Measurements from ENCODE around the gene CCDC43. TPM values are rescaled to one million over a fixed set of nuclear protein-coding genes. Genes with fewer than 3 reads are reported as not detected.

CCDC43 gene
- total RNA-seq, 1 donor from 2014 or later: 32.8 TPM

DNA sequence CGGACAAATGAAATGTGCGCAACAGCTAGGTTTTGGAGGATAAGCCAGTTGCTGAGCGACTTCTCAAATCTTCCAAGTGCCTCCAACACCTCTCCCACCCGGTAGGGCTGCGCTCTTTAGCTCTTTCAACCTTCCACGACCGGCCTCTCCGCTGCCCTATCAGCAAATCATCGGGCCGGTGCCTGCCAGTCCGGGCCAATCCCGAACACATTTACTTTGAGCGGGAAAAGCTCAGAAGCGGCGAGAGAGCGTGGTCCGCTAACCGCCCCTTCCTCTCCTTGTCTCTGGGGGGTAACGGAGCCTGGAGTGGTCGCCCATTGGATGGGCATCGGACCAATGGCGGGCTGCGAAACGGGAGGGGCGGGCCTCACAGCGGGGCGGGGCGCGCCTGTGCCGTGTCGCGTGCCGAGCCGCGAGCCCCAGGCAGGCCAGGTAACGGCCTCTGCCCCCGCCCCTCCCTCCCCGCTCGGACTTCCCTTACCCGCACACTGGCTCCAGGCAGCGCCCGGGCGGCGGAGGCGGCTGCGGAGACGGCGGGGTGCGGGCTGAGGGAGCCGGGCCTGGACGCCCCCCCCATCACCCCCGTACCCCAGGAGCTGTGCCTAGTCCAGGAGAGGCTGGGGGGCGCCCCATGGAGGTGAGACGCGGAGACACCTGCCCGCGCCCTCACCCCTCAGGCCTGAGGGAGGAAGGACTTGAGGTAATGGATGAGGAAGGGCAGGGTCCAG lies 33.4 kb downstream of the CCDC43 start, which contains the start of gene MEIOC:
Gene MEIOC, plus strand, starts transcription at position 486 of the 728 bp plus-strand sequence. Its CDS starts 146 bp downstream, at position 632.
- Mint-ChIP-seq H3K4me1 (peaks cover 9% of the 10 kb centered on the region), H3K36me3 (ENCODE audit: low read depth) (peaks cover 6% of the 10 kb centered on the region), H3K27me3 (ENCODE audit: low read depth) (peaks cover 53% of the 10 kb centered on the region), H3K27ac (ENCODE audit: unreplicated experiment) (no peak within 1 kb of the TSS), H3K9me3 (peaks cover 5% of the 10 kb centered on the region), H3K4me3 (peak within 1 kb of the TSS; percentile 74)
- TF ChIP-seq, protein P1, sequence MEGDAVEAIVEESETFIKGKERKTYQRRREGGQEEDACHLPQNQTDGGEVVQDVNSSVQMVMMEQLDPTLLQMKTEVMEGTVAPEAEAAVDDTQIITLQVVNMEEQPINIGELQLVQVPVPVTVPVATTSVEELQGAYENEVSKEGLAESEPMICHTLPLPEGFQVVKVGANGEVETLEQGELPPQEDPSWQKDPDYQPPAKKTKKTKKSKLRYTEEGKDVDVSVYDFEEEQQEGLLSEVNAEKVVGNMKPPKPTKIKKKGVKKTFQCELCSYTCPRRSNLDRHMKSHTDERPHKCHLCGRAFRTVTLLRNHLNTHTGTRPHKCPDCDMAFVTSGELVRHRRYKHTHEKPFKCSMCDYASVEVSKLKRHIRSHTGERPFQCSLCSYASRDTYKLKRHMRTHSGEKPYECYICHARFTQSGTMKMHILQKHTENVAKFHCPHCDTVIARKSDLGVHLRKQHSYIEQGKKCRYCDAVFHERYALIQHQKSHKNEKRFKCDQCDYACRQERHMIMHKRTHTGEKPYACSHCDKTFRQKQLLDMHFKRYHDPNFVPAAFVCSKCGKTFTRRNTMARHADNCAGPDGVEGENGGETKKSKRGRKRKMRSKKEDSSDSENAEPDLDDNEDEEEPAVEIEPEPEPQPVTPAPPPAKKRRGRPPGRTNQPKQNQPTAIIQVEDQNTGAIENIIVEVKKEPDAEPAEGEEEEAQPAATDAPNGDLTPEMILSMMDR (conservative IDR thresholded peaks at IDR 0.05): no peak
- peak; percentile 33 for DNase-seq (ENCODE audit: low read depth, low spot score)

DNA sequence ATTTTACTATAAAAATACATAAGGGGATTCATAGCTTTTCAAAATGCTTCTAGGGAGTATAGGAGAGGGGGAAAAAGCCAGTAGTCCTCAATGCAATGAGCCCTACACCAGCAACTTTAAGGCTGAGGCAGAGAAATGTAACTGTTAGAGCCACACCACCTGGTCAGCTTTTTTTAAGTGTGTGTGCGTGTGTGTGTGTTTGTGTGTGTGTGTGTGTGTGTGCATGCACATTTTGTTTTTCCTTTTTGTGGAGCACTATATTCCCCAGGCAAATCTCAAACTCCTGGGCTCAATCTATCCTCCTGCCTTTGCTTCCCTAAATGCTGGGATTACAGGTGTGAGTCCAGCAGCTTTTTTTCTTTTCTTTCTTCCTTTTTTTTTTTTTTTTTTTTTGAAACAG lies 35.6 kb downstream of the CCDC43 start:
- H3K9me3 Mint-ChIP-seq: peaks cover 5% of the 10 kb centered on the region
- peaks cover 68% of the 10 kb centered on the region for H3K27me3 Mint-ChIP-seq (ENCODE audit: low read depth)

DNA sequence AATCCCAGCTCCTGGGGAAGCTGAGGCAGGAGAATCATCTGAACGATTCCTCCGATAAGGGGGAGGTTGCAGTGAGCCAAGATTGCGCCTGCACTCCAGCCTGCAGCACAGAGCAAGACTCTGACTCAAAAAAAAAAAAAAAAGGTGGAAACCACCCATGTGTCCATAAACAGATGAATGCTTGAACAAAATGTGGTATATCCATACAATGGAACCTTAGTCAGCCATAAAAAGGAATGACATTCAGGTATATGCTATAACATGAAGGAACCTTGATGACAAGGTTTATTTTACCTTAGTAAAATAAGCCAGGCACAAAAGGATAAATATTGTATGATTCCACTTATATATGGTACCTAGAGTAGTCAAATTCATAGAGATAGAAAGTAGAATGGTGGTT lies 36.2 kb downstream of the CCDC43 start:
- H3K27ac Mint-ChIP-seq (ENCODE audit: unreplicated experiment): no peak overlapping the region
- H3K4me3 Mint-ChIP-seq: no peak overlapping the region
- peaks cover 6% of the 10 kb centered on the region for H3K36me3 Mint-ChIP-seq (ENCODE audit: low read depth)
- DNase-seq (ENCODE audit: low read depth, low spot score): no peak
- TF ChIP-seq, protein P1 (conservative IDR thresholded peaks at IDR 0.05): no peak
- peaks cover 68% of the 10 kb centered on the region for H3K27me3 Mint-ChIP-seq (ENCODE audit: low read depth)
- peaks cover 9% of the 10 kb centered on the region for H3K4me1 Mint-ChIP-seq
- H3K9me3 Mint-ChIP-seq: peaks cover 5% of the 10 kb centered on the region

More for the DNA sequence above, 35.6 kb downstream of the CCDC43 start:
- H3K4me1 Mint-ChIP-seq: peaks cover 9% of the 10 kb centered on the region
- H3K4me3 Mint-ChIP-seq: no peak overlapping the region
- H3K36me3 Mint-ChIP-seq (ENCODE audit: low read depth): peaks cover 6% of the 10 kb centered on the region
- no peak for DNase-seq (ENCODE audit: low read depth, low spot score)
- TF ChIP-seq, protein P1 (conservative IDR thresholded peaks at IDR 0.05): no peak
- no peak overlapping the region for H3K27ac Mint-ChIP-seq (ENCODE audit: unreplicated experiment)

DNA sequence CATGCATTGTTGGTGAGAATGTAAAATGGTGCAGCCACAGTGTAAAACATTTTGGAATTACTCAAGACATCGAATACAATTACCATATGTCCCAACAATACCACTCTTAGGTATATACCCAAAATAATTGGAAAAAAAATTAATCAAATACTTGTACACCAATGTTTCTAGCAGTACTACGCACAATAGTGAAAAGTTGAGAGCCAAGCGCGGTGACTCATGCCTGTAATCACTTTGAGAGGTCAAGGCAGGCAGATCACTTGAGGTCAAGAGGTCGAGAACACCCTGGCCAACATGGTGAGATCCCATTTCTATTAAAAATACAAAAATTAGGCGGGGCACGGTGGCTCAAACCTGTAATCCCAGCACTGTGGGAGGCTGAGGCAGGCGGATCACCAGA lies 36.8 kb downstream of the CCDC43 start:
- no peak for DNase-seq (ENCODE audit: low read depth, low spot score)
- Mint-ChIP-seq H3K4me3 (no peak overlapping the region), H3K27me3 (ENCODE audit: low read depth) (peaks cover 66% of the 10 kb centered on the region)

DNA sequence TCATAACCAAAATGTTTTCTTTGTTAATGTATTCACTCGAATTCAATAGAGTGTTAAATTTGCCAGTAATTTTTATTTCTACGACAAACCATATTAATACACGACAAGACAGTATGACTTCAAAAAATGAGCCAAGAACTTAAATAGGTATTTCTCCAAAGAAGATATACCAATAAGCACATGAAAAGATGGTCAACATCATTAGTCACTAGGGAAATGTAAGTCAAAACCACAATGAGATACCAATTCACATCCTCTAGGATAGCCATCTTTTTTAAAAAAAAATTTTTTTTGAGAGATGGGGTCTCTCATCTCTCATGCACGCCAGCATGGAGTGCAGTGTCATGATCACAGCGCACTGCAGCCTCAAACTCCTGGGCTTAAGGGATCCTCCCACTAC lies 38.3 kb downstream of the CCDC43 start:
- H3K4me1 Mint-ChIP-seq: peaks cover 5% of the 10 kb centered on the region
- H3K36me3 Mint-ChIP-seq (ENCODE audit: low read depth): peaks cover 4% of the 10 kb centered on the region
- no peak overlapping the region for H3K4me3 Mint-ChIP-seq
- no peak for DNase-seq (ENCODE audit: low read depth, low spot score)
- H3K27me3 Mint-ChIP-seq (ENCODE audit: low read depth): peaks cover 55% of the 10 kb centered on the region
- TF ChIP-seq, protein P1 (conservative IDR thresholded peaks at IDR 0.05): no peak
- H3K9me3 Mint-ChIP-seq: peaks cover 5% of the 10 kb centered on the region
- no peak overlapping the region for H3K27ac Mint-ChIP-seq (ENCODE audit: unreplicated experiment)

More for the DNA sequence above, 36.8 kb downstream of the CCDC43 start:
- TF ChIP-seq, protein P1 (conservative IDR thresholded peaks at IDR 0.05): no peak
- peaks cover 5% of the 10 kb centered on the region for H3K9me3 Mint-ChIP-seq
- peaks cover 6% of the 10 kb centered on the region for H3K36me3 Mint-ChIP-seq (ENCODE audit: low read depth)
- H3K4me1 Mint-ChIP-seq: peaks cover 9% of the 10 kb centered on the region
- H3K27ac Mint-ChIP-seq (ENCODE audit: unreplicated experiment): no peak overlapping the region
